Measurements from ENCODE around the gene ARMC2. TPM values are rescaled to one million over a fixed set of nuclear protein-coding genes. Genes with fewer than 3 reads are reported as not detected.

The ARMC2 gene
- total RNA-seq, 2 donors from 2014 or later, result 0.66 to 1.6 TPM

GRCh38 chr6:109008054-109008453 is 159.8 kb downstream of the ARMC2 start:
- Histone ChIP-seq H3K9me3 (no peaks in the 10 kb centered on the region), H3K4me1 (peaks cover 30% of the 10 kb centered on the region), H3K36me3 (replicated peaks in 1 of 2; ENCODE audit: insufficient read depth in 1 of 2, low read depth in 2 of 2) (no peaks in the 10 kb centered on the region), H3K27me3 (no peaks in the 10 kb centered on the region), H3K27ac (peak overlapping the region in 3 of 4 donors; percentile 96 to 99 (median 97)), H3K4me3 (peak overlapping the region in 1 of 2 donors; percentile 94)
- TF ChIP-seq POLR2A (IDR thresholded peaks at IDR 0.05), result no peak
- TF ChIP-seq CTCF (IDR thresholded peaks at IDR 0.05), result no peak
- intact Hi-C loops (cut with DNase I), result no loop called here
- DNase-seq, result no peak
- 11 to 14% methylated on average over 4 of the region's 4 CpGs for WGBS, 2 donors
- ATAC-seq, result no peak

- Histone ChIP-seq H3K4me1 (peaks cover 27% of the 10 kb centered on the region), H3K9me3 (no peaks in the 10 kb centered on the region), H3K27me3 (no peaks in the 10 kb centered on the region), H3K36me3 (replicated peaks in 1 of 2; ENCODE audit: insufficient read depth in 1 of 2, low read depth in 2 of 2) (no peaks in the 10 kb centered on the region), H3K4me3 (peak overlapping the region; percentile 61 to 94), H3K27ac (peak overlapping the region; percentile 93 to 99 (median 96))
- DNase-seq (peak in 1 of 4 donors; percentile 45), ATAC-seq (peak; percentile 39)
- intact Hi-C loops (cut with DNase I), result no loop called here
- WGBS, 2 donors, result 1 to 2% methylated on average over 16 to 24 of the region's 24 CpGs
- TF ChIP-seq CTCF (IDR thresholded peaks at IDR 0.05) (peak in 3 of 7 experiments; percentile 3 to 4 (median 3)), POLR2A (IDR thresholded peaks at IDR 0.05) (peak in 2 of 3 donors; percentile 0 to 35)
Observed at GRCh38 chr6:109008537-109009235, 160.5 kb downstream of the ARMC2 start.

GRCh38 chr6:109009236-109009961 is 161.2 kb downstream of the ARMC2 start:
- WGBS, 2 donors, result 0% methylated on average over 8 to 78 of the region's 80 CpGs
- Histone ChIP-seq H3K9me3 (no peaks in the 10 kb centered on the region), H3K27ac (peak overlapping the region; percentile 93 to 99 (median 96)), H3K4me3 (peak overlapping the region; percentile 61 to 94), H3K27me3 (no peaks in the 10 kb centered on the region), H3K36me3 (replicated peaks in 1 of 2; ENCODE audit: insufficient read depth in 1 of 2, low read depth in 2 of 2) (no peaks in the 10 kb centered on the region), H3K4me1 (peaks cover 24% of the 10 kb centered on the region)
- DNase-seq, result peak; percentile 95 to 99 (median 96)
- intact Hi-C loops (cut with DNase I), result no loop called here
- TF ChIP-seq CTCF (IDR thresholded peaks at IDR 0.05), result peak in 6 of 7 experiments; percentile 13 to 88 (median 35)
- peak; percentile 90 to 92 (median 91) for TF ChIP-seq POLR2A (IDR thresholded peaks at IDR 0.05)
- peak; percentile 94 for ATAC-seq

GRCh38 chr6:109009962-109010704 is 161.9 kb downstream of the ARMC2 start:
- intact Hi-C loops (cut with DNase I), result no loop called here
- DNase-seq, result no peak
- peaks cover 24% of the 10 kb centered on the region for H3K4me1 ChIP-seq

GRCh38 chr6:109010705-109011102 is 162.5 kb downstream of the ARMC2 start:
- H3K27me3 ChIP-seq, result no peaks in the 10 kb centered on the region
- DNase-seq, result no peak
- no peaks in the 10 kb centered on the region for H3K9me3 ChIP-seq
- TF ChIP-seq POLR2A (IDR thresholded peaks at IDR 0.05) (no peak), CTCF (IDR thresholded peaks at IDR 0.05) (no peak)
- peaks cover 20% of the 10 kb centered on the region for H3K4me1 ChIP-seq
- intact Hi-C loops (cut with DNase I), result no loop called here
- no peaks in the 10 kb centered on the region for H3K36me3 ChIP-seq (replicated peaks in 1 of 2; ENCODE audit: insufficient read depth in 1 of 2, low read depth in 2 of 2)
- H3K27ac ChIP-seq, result peak overlapping the region in 3 of 4 donors; percentile 96 to 99 (median 97)
- WGBS, 2 donors, result 21 to 28% methylated on average over 2 of the region's 2 CpGs
- no peak overlapping the region for H3K4me3 ChIP-seq
- no peak for ATAC-seq

More at GRCh38 chr6:109009962-109010704, 161.9 kb downstream of the ARMC2 start:
- peak; percentile 0 for ATAC-seq
- Histone ChIP-seq H3K9me3 (no peaks in the 10 kb centered on the region), H3K27me3 (no peaks in the 10 kb centered on the region), H3K36me3 (replicated peaks in 1 of 2; ENCODE audit: insufficient read depth in 1 of 2, low read depth in 2 of 2) (no peaks in the 10 kb centered on the region), H3K27ac (peak overlapping the region; percentile 93 to 99 (median 96)), H3K4me3 (peak overlapping the region; percentile 14 to 22)
- no peak for TF ChIP-seq POLR2A (IDR thresholded peaks at IDR 0.05)
- 4 to 6% methylated on average over 10 of the region's 10 CpGs for WGBS, 2 donors
